NCI-H748 (cell line): ENCODE data around the gene LRSAM1.
"Not testable (repeated sequence)": the region's sequence is repeated elsewhere in the genome, so short reads cannot be mapped to it uniquely, and the experiment has no call there.

Experiments used
- DNase-seq: peaks from one replicate; lab custom pipeline; 2025; ENCODE audit not compliant: unreplicated experiment; lab: John Stamatoyannopoulos, UW

LRSAM1 gene

DNA sequence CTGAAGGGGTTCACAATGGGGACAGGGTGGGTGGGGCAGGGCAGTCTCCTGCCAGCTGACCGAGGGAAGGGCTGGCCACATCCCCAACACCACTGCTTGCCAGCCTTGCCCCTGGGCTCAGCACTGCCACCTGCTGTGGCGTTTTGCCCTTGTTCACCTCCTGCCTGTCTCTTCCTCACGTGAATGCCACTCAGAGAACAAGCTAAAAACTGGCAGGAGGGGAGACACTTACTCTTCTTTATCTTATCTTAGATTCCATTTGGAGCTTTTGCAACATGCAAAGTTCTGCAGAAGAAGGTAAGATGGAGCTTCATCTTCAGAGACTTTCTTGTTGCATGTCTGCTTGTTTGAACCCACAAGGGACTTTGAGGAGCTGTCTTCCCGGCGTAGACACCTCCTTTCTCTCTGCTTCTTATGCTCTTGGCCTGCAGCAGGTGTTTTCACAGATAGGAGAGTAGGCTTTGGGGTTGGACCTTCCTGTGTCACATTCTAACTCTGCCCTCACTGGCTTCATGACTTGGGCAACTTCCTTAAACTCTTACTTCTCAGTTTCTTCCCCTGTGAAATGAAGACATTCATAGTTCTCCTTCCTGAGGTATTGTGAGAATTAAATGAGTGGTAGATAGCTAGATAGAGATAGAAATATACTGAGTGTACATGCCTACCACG, 4.1 kb downstream of the LRSAM1 start:
- peak; percentile 36 for DNase-seq

DNA sequence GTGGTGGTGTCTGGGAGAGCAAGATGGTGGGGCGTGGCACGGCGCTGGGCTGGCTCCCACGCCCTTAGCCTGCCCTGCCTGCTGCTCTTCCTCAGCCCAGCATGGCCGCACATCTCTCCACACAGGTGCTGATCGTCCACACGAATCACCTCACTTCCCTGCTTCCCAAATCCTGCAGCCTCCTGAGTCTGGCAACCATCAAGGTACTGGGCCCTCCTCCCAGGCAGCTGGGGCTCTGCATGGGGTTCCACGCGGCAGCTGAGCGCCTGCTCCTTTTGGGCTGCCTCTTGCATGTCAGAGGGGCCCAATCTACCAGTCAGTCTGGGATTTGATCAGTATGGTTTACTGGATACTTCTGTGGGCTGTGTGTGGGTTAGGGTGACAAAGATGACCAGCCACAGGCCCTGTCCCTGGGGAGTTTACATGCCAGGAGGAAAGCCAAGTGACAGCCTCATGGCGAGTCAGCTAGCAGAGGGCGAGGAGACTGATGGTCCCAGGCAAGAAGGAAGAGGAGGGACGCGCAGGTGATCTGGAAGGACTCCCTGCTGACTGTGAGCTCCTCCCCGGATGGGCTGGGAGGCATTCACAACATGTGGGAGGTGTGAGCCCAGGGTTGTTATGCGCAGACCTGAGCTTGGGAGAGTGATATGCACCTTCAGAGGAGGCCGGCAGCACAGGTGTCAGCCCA, 6.0 kb downstream of the LRSAM1 start:
- DNase-seq = no peak

DNA sequence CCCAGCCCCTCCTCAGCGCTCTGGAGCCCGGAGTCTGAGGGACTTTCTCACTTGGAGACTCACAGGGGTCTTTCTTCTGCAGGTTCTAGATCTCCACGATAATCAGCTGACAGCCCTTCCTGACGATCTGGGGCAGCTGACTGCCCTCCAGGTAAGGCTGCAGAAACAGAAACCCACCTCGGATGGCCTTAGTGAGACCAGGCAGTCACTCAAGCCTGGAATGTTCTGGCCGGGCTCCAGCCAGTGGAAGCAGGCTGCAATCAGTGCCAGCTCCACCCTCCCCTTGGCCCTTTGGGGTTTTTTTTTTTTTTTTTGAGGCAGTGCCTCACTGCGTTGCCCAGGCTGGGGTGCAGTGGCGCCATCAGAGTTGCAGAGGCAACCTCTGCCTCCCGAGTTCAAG, 7.6 kb downstream of the LRSAM1 start:
- no peak for DNase-seq

DNA sequence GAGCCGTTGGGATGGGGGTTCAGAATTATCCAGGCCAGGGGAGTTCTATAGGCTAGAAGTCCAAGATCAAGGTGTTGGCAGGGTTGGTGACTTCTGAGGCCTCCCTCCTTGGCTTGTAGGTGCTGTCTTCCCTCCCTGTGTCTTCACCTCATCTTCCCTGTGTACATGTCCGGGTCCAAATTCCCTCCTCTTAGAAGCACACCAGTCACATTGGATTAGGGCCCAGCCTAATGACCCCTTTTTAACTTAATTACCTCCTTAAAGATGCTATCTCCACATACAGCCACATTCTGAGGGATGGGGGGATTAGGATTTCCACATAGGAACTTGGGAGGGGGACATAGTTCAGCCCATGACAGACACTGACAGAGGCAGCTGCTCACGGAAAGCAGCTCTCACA, 12.1 kb downstream of the LRSAM1 start:
- no peak for DNase-seq

DNA sequence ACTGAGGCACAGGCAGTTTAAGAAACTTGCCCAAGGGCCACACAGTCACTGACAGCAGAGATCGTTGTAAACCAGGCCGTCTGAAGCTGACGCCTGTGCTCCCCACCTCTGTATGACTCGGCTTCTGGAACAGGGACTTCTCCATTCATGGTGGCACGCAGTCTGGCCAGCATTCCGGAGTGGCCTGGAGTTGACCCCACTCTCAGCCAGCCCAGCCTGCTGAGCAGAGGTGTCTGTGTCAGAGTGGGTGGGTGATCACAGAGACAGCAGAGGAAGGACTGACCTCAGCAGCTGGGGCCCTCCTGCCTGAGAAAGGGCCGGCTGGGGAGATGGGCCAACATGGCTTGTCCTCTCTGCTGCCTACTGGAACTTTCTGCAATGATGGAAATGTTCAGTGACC, 12.6 kb downstream of the LRSAM1 start:
- DNase-seq = no peak

DNA sequence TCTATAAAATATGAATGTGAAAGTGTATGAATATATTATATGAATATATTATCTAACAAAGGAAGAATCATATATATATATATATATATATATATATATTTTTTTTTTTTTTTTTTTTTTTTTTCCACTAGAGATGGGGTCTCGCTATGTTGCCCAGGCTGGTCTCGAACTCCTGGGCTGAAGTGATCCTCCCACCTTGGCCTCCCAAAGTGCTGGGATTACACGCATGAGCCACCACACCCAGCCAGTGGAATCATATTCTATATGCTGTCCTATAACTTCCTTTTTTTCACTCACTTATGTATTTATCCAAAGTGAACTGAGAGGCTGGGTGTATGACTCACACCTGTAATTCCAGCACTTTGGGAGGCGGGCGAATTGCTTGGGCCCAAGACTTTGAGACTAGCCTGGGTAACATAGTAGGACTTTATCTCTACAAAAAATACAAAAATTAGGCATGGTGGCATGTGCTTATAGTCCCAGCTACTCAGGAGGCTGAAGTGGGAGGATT, 15.2 kb downstream of the LRSAM1 start:
- DNase-seq = not testable (repeated sequence)

DNA sequence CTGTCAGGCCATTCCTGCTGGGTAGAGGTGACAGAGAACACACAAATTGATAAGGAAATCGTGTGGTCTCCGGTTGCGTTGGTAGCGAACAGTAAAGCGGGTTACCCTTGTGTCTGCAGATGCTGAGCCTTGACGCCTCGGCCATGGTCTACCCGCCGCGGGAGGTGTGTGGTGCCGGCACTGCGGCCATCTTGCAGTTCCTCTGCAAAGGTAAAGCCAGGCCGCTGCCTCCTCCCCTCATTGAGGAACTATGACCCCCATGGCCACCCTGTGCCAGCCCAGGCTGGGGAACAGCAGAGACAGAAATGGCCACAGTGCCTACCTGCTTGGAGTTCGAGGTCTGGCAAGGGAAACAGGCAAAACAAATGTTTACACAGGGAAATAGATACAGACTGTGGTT, 16.3 kb downstream of the LRSAM1 start:
- DNase-seq = no peak

DNA sequence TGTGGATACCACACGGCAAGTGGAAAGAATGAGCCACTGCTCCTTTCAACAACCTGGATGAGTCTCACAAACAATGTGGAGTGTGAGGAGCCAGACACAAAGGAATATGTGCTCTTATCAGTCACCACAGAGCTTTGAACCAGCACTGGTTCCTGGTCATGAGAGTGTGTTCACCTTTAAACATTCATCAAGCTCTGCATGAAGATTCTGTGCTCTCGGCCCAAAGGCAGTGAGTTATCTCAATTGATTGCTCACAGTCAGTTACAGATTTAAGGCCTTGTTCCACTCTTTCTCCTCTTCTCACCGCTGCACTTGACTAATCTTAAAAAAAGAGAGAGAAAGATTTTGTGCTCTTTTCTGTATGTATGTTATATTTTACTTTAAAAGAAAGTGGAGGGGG, 19.4 kb downstream of the LRSAM1 start:
- DNase-seq = no peak

DNA sequence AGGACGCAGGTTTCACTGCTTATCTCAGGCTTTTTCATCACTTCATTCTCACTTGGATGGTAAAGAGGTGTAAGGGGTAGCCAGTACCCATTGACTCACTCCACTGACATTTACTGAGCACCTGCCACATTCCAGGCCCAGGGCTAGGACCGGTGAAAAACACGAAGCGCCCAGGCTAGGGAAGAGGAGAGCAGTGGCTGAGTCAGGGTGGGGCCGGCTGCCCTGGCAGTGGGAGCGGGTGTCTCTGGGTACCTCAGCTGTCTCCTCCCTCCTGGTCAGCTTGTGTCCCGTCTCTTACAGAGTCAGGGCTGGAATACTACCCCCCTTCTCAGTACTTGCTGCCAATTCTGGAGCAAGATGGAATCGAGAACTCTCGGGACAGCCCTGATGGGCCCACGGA, 22.2 kb downstream of the LRSAM1 start:
- no peak for DNase-seq

DNA sequence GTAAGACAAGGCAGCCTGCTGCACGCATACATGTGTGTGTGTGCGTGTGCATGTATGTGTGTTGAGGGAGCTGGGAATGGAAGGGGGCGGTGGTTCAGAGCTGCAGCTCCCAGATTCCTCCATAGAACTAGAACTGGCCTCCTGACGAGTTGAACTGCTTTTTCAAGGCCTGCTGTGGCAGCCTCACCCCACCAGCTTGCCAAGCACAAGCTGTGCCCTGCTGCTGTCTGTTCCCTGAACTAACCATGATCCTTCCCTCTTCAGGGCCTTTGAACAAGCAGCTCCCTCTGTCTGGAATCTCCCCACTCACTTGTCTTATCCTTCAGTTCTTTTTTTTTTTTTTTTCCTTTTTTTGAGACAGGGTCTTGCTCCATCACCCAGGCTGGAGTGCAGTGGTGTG, 22.6 kb downstream of the LRSAM1 start:
- no peak for DNase-seq

DNA sequence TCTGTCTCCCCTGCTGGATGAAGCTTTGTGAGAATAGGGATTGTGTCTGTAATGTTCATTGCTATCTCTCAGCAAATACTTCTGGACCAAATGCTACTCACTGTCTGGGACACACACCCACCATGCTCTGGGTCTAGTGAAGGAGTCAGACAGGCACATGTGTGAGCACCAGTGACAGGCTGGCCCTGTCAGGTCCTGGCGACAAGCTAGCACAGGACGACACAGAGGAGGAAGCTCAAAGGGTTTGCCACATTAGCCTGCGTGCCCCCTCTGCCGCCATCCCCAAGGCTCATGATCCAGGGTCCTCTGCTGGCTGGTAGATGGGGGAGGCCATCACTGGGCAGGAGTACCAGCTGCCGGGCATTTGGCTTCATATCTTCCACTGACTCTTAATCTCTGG, 23.3 kb downstream of the LRSAM1 start:
- DNase-seq = no peak

DNA sequence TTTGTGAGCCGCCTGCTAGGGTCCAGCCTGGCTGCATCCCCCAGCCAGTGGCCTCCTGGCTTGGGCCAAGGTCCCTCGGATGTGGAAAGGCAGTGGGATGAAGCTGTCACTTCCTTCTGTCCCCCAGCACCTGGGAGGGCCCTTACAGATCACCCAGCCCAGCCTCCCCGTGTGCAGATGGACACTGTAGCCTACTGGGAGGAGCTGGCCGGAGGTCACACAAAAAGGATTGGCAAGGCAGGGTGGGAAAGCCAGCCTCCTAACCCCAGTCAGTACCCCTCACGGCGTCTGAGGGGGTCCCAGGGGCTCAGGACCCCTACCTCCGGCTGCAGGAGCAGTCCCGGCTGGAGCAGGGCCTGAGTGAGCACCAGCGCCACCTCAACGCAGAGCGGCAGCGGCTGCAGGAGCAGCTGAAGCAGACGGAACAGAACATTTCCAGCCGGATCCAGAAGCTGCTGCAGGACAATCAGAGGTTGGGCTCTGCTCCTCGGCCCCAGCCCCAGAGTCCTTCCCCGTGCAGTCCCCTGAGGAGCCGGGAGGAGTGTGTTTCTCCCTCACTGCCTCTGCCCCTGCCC, 28.3 kb downstream of the LRSAM1 start:
- no peak for DNase-seq

DNA sequence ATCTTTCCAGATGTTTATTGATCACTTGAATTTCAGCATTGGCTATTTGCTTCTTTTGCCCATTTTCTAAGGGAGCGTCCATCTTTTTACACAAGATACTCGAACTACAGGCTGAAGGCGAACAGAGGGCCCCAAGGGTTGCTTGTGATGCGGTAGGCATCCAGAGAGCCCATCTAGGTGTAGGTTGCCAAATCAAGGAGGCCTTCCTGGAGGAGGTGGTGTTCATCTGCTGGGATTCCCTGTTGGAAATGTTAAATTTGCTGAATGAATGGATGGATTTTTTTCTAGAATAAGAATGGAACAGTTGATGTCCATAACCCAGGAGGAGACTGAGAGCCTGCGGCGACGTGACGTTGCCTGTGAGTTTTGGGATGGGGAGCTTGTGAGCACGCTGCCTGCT, 31.4 kb downstream of the LRSAM1 start:
- DNase-seq = no peak

DNA sequence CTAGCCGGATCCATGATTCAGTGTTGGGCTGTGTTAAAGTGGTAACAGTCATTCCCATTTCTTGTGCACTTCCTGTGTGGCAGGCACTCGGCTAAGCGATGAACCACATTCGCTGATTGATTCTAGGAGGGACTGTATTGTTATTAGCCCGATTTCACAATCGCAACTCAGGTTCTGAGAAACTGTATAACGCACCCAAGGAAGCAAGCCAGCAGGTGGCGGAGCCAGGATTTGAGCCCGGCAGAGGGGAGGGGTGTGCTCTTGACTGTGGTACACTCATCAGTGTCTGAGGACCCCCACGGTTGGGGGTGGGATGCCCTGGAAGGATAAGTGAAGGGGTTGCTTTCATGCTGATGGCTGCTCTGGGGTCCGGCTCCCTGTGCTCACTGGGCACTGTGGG, 34.7 kb downstream of the LRSAM1 start:
- DNase-seq = no peak

DNA sequence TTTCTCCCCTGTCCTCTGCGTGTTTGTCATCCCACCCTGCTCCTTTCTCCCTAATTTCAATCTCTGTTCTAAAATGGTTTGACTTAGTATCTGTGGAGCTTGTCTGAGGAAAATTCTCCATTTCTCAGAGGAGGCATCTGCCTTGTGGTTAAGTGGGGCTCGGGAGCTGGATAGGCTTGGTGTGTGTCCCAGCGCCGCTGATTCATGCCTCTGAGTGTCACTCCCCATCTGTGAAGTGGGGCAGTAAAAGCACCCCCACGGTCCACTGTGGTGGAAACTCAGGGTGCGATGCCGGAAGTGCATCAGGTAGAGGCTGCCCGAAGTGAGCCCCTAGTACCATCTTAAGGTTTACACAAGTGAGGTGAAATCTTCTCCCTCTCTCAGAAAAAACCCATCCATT, 37.6 kb downstream of the LRSAM1 start:
- no peak for DNase-seq

DNA sequence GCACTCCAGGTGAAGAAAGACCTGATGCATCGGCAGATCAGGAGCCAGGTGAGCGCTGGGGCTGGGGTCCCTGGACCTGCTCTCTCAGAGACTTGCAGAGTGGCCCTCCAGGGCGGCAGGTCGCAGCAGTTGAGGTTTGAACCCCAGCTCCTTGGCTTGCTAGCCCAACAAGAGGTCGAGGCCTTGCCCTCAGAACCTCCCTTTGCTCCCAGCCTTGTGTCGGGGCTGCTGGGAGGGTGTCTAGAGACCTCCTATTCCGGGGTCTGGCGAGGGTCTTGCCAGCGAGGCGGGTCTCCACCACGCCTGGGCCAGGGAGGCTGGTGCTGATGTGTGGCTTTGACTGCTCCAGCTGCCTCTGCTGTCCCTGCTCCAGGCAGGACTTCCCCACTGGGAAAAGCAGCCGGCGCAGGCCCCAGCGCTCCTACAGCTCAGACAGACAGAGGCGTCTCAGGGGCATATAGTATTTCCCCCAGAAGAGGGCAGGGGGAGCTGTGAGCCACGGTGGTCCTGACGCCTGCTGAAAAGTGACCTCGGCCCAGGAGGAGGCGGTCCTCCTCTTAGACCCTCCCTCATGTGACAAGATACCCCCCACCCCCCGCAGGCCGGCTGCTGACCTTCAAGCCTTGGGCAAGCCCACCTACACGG, 38.3 kb downstream of the LRSAM1 start:
- DNase-seq = no peak

DNA sequence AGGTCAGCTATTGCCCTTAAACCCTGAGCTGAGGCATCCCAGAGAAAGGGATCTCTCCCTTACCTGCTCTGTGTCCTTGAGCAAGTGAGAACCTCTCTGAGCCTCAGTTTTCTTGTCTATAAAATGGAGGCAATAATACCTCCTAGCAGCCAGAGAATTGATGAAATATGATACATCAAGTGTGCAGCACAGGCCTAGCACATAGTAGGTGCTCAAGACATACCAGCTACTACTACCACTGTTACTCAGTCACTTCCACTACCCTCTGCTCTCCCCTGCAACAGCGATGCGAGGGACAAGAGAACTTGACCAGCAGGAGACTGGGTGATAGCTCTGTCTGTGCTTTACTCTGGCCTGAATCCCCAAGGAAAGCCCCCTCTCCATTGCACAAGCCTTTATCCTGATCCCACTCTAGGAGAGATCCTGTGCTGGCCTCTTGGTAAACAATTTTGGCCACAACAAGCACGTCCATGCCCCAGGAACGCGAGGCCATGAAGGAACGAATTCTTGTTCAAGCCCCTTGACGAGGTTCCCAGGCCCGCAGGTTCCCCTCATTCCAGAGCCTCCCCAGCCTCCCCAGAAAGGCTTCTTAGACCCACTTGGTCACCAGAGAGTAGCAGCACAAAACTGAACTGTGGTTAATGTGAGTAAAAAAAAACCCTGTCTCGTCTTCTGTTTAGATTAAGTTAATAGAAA, 39.4 kb downstream of the LRSAM1 start:
- no peak for DNase-seq

DNA sequence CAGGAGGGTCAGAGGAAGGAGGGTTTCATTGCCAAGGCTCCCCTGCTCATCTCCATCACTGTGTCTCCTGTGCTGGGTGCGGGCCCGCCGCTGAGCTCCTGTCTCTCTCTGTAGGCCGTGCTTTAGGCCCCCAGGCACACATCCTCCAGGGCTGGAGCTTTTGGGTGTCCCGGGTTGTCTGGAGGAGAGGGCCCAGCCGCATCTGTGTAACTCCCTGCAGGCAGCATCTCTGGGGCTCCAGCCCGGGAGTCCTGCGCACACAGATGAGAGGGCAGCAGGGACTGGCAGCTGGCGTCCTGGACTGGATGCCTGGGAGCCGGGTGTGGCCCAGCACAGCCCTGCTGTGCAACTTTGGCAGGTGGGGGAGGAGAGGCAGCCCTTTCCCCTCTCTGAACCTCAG, 40.2 kb downstream of the LRSAM1 start:
- no peak for DNase-seq

DNA sequence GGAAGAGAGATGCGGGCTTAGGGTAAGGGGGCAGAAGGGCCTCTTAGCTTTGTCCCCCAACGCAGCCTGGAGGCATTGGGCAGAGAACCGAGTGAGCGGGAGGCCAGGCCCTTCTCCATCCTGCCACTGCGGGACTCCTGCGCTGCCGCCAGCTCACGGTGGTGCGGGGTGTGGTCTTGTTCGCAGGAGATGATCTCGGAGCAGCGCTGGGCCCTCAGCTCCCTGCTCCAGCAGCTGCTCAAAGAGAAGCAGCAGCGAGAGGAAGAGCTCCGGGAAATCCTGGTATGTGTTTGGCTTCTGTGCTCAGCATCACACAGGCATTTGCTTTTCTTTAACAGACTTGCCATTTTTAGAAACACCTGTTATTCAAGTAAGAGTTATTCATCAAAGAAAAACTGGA, 41.3 kb downstream of the LRSAM1 start:
- no peak for DNase-seq

DNA sequence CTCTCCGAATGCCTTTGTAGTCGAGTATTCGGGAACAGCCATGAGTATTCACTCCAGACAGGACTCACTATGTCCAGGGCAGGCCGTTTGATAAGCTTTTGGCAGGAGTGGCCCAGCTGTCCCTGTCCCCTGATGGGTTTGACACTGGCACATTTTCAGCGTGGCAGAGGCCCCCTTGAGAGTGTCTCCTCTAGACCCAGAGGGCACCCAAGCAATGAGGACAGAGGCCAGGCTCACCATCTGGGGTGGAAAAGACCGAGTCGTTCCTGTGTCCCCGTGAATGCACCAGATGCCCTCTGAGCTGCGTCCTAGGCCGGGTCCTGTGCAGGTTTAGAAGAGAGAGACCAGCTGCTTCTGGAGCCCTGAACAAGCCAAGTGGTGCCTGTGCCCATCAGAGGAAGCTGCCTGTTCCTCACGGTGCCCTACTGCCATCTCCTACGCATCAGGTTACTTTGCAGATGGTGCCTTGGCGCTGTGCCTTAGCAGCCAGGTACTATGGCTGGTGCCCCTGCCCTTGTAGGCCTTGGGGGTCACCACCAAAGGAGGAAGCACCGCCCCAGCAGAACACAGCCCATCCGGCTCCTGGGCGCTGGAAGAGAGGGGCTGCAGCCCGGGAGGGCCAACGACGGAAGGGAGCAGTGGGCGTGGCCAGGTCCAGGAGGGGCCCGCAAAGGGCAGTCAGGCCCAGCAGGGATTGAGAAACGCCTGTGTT, 42.4 kb downstream of the LRSAM1 start:
- DNase-seq = no peak

DNA sequence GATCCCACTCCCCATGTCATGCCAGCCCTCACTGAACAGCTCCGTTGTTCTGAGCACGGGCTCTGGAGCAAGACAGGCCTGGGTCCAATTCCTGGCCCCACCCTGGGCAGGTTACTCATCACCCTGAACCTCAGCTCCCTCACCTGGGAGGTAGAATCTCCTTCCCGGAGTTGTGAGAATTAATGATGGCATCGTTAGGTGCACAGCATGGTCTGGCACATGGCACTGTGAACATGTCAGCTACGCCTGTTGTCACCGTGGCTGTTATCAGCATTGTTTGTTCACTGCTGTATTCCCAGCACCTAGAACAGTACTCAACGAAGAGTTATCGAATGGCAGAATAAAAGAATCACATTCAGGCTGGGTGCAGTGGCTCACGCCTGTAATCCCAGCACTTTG, 43.0 kb downstream of the LRSAM1 start:
- DNase-seq = no peak
